GM20000 (cell line): Measurements from ENCODE around the gene CHRNB2.

Experiments used
- DNase-seq: peaks from one replicate; pipeline ENCODE4 v3.0.0; 2012; ENCODE audit warnings: low spot score
- TF ChIP-seq, protein P1 (sequence below): IDR thresholded peaks from 2 replicates; pipeline ENCODE4 v1.5.1; 2012; ENCODE audit warnings: mild to moderate bottlenecking, control low read depth; ENCODE audit errors: extremely low read depth, missing control alignments

Gene CHRNB2

DNA sequence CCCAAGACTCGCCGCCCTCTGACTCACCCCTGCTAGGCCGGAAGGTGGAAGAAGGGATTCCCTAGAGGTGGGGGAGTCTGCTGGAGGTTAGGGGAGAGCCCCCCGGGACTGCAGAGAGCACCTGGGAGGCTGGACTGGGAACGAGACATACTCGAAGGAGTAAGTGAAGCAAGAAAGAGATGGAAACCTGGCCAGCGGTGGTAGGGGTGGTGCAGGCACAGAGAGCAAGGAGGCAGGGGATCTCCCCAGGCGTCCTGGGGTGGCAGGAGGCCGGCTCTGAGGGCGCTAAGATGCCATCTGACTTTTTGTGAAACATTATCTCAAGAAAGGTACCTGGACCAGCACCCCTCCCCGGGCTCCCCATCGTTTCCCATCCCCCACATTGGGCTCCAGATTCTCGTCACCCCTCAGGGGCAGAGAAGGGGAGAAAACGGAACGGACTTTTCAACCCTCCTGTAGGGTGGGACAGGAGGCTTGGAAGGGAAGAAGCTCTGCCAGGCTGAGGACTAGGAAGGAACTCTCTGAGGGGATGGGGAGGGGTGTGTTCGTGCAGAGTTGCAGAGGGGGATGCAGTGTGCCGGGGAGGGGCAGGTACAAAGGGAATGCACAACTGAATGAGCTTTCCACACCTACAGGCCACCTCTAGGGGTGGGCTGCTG, 708 bp downstream of the CHRNB2 start:
- TF ChIP-seq, protein P1, sequence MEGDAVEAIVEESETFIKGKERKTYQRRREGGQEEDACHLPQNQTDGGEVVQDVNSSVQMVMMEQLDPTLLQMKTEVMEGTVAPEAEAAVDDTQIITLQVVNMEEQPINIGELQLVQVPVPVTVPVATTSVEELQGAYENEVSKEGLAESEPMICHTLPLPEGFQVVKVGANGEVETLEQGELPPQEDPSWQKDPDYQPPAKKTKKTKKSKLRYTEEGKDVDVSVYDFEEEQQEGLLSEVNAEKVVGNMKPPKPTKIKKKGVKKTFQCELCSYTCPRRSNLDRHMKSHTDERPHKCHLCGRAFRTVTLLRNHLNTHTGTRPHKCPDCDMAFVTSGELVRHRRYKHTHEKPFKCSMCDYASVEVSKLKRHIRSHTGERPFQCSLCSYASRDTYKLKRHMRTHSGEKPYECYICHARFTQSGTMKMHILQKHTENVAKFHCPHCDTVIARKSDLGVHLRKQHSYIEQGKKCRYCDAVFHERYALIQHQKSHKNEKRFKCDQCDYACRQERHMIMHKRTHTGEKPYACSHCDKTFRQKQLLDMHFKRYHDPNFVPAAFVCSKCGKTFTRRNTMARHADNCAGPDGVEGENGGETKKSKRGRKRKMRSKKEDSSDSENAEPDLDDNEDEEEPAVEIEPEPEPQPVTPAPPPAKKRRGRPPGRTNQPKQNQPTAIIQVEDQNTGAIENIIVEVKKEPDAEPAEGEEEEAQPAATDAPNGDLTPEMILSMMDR = no peak
- DNase-seq = no peak

DNA sequence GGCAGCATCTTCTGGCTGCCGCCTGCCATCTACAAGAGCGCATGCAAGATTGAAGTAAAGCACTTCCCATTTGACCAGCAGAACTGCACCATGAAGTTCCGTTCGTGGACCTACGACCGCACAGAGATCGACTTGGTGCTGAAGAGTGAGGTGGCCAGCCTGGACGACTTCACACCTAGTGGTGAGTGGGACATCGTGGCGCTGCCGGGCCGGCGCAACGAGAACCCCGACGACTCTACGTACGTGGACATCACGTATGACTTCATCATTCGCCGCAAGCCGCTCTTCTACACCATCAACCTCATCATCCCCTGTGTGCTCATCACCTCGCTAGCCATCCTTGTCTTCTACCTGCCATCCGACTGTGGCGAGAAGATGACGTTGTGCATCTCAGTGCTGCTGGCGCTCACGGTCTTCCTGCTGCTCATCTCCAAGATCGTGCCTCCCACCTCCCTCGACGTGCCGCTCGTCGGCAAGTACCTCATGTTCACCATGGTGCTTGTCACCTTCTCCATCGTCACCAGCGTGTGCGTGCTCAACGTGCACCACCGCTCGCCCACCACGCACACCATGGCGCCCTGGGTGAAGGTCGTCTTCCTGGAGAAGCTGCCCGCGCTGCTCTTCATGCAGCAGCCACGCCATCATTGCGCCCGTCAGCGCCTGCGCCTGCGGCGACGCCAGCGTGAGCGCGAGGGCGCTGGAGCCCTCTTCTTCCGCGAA, 3.8 kb downstream of the CHRNB2 start:
- TF ChIP-seq, protein P1 = no peak
- DNase-seq = no peak

DNA sequence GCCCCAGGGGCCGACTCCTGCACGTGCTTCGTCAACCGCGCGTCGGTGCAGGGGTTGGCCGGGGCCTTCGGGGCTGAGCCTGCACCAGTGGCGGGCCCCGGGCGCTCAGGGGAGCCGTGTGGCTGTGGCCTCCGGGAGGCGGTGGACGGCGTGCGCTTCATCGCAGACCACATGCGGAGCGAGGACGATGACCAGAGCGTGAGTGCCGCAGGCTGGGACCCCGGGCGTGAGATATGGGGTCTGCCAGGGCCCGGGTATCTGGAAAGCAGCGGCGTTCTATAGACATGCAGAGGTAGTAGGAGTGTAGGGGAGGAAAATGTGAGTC, 4.3 kb downstream of the CHRNB2 start:
- DNase-seq = no peak
- TF ChIP-seq, protein P1 = no peak

DNA sequence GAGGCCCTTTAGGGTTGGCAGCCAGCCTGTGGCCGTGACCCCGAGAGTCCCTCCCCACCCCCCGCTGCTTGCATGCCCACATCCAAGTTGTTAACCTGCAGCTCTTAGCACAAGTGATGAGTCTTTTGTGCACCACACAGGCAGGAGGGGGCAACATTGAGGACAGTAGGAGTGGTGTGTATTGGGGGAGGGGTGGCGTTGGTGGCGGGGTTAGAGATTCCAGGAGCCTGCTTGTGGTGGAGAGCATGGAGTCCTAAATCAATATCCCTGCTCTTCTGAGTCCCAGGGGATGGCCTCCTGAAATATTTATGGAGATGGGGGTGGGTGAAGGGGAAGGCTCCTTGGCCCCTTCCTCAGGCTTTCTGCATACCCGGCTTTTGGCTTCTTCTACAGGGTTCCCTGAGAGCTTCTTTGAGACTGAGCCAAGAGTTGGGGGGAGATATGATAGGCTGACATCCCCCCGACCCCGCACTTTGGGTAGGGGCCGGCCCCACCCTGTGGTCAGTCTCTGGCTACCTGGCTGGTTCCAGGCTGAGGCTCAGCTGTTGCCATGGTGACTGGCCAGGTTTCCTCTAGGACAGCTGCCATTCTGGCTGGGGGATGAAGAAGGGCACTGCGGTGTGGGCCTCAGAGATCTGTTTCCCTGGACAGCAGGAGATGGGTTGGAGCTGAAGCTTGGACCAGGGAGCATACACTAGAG, 5.0 kb downstream of the CHRNB2 start:
- TF ChIP-seq, protein P1 = no peak

DNA sequence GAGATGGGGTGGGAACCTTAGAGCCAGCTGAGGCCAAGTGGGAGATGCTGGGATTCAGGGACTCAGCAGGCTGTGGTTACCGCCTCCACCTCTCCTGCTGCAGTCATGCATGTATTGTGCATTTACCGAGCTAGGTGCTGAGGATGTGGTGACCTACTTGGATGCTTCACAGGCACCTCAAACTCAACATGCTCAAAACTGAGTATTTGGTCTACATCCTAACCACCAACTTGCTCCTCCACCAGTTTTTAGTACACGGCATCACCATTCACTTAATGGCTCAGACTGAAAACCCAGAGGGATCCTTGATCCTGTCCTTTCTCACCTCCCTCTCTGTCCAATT, 5.6 kb downstream of the CHRNB2 start:
- TF ChIP-seq, protein P1 = no peak
- DNase-seq = no peak

More for the DNA sequence above, 5.0 kb downstream of the CHRNB2 start:
- no peak for DNase-seq

DNA sequence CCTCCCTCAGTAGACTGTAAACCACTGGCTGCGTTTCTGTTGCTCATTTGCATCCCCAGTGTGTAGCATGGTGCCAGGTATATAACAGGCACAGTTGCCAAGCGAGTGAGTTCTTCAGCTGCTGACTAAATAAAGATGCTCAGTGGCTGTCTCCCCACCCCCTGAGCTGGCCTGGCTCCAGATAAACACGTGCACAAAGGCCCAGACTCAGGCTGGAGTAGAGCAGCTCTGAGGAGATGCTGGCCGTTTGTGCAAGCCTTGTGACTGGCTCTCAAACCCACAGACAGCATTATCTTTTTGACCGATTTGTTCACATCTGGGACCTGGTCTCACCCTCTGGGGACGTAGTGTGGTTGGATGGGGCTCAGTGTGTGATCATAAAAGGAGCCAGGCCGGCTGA, 7.1 kb downstream of the CHRNB2 start:
- TF ChIP-seq, protein P1 = no peak
- no peak for DNase-seq
